Mucosa of rectum (tissue), 2 donors: Measurements from ENCODE around the gene RFX8.

ENCODE experiments used
- H3K27ac ChIP-seq, 2 donors: one replicate each; pipeline ENCODE4 v1.7.0; 2013; ENCODE audit warnings: inconsistent platforms in 2 of 2, low read depth in 2 of 2, low read length in 2 of 2
- H3K27me3 ChIP-seq, 2 donors: one replicate each; pipeline ENCODE4 v1.7.0; 2013; ENCODE audit warnings: low read length in 2 of 2; ENCODE audit not compliant: control insufficient read depth in 2 of 2, insufficient read depth in 2 of 2
- H3K36me3 ChIP-seq, 2 donors: one replicate each; pipeline ENCODE4 v1.7.0; 2013; ENCODE audit warnings: low read length in 2 of 2; ENCODE audit not compliant: control insufficient read depth in 2 of 2, insufficient read depth in 2 of 2
- H3K4me1 ChIP-seq, 2 donors: one replicate each; pipeline ENCODE4 v1.7.0; 2013; ENCODE audit warnings: low read length in 2 of 2, mild to moderate bottlenecking in 1 of 2; ENCODE audit not compliant: control insufficient read depth in 2 of 2, insufficient read depth in 2 of 2
- H3K4me3 ChIP-seq, 2 donors: one replicate each; pipeline ENCODE4 v1.7.0; 2013; ENCODE audit warnings: low read length in 2 of 2
- H3K9ac ChIP-seq, 2 donors: one replicate each; pipeline ENCODE4 v1.7.0; 2013; ENCODE audit warnings: low read length in 2 of 2, low read depth in 1 of 2, mild to moderate bottlenecking in 1 of 2
- H3K9me3 ChIP-seq, 2 donors: one replicate each; pipeline ENCODE4 v1.7.0; 2013; ENCODE audit warnings: low read length in 2 of 2; ENCODE audit not compliant: control insufficient read depth in 2 of 2
- donor health status: healthy.
- donor health status: Normal muscosa, but diverticular disease.

The RFX8 gene

DNA sequence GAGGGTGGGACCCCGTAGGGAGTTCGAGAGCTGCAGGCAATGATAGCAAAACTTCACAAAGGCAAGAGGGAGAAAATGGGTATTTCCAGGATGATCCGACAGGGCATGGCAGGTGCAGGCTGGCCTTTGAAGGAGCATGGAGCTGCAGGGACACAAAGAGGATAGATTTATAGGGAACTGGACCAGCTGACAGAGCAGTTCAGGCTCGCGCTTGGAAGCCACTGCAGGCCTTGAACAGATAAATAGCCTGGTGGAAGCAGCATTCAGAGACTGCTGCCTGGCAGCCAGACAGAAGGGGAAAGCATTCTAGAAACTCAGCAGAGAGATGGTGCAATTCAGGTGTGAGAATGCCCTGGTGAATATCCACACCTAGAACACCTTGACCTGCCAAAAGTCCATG is 58.3 kb downstream of the RFX8 start:
- Histone ChIP-seq H3K4me3 (no peak overlapping the region), H3K9me3 (no peaks in the 10 kb centered on the region), H3K9ac (no peak overlapping the region), H3K36me3 (no peaks in the 10 kb centered on the region), H3K27ac (no peak overlapping the region), H3K27me3 (no peaks in the 10 kb centered on the region), H3K4me1 (no peaks in the 10 kb centered on the region)

DNA sequence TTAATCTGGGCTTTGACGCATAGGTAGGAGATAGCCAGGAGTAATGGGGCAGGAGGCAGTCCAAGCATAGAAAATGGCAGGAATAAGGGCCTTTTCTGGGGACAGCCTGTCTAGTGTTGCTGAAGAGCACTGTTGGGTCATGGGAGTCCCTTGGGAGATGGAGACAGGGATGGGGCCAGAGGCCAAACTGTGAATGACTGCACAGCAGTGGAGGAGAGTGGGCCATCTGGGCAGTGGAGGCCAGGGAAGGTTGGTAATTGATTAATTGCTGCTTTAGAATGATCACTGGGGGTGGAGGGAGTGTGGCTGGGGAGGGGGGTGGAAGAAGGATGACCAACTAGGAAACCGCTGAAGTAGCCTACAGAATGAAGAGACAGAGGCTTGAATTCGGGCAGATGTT is 59.0 kb downstream of the RFX8 start:
- H3K27me3 ChIP-seq: no peaks in the 10 kb centered on the region
- H3K36me3 ChIP-seq: no peaks in the 10 kb centered on the region
- H3K9ac ChIP-seq: no peak overlapping the region
- H3K9me3 ChIP-seq: no peaks in the 10 kb centered on the region
- H3K4me3 ChIP-seq: no peak overlapping the region
- H3K27ac ChIP-seq: no peak overlapping the region
- H3K4me1 ChIP-seq: no peaks in the 10 kb centered on the region

- no peaks in the 10 kb centered on the region for H3K27me3 ChIP-seq
- no peak overlapping the region for H3K4me3 ChIP-seq
These were observed 59.7 kb downstream of the RFX8 start for GRCh38 chr2:101415220-101415619.

GRCh38 chr2:101412092-101412694 is 62.7 kb downstream of the RFX8 start:
- H3K9ac ChIP-seq: no peak overlapping the region
- H3K4me1 ChIP-seq: no peaks in the 10 kb centered on the region
- no peak overlapping the region for H3K4me3 ChIP-seq
- H3K36me3 ChIP-seq: no peaks in the 10 kb centered on the region
- H3K27ac ChIP-seq: no peak overlapping the region
- H3K9me3 ChIP-seq: no peaks in the 10 kb centered on the region
- H3K27me3 ChIP-seq: no peaks in the 10 kb centered on the region

More at GRCh38 chr2:101415220-101415619, 59.7 kb downstream of the RFX8 start:
- Histone ChIP-seq H3K36me3 (no peaks in the 10 kb centered on the region), H3K9me3 (no peaks in the 10 kb centered on the region), H3K9ac (no peak overlapping the region), H3K27ac (no peak overlapping the region), H3K4me1 (no peaks in the 10 kb centered on the region)

GRCh38 chr2:101410746-101411145 is 64.2 kb downstream of the RFX8 start:
- Histone ChIP-seq H3K9ac (no peak overlapping the region), H3K9me3 (no peaks in the 10 kb centered on the region), H3K4me3 (no peak overlapping the region), H3K27ac (no peak overlapping the region), H3K27me3 (no peaks in the 10 kb centered on the region), H3K36me3 (no peaks in the 10 kb centered on the region), H3K4me1 (no peaks in the 10 kb centered on the region)

GRCh38 chr2:101410114-101410513 is 64.8 kb downstream of the RFX8 start:
- no peaks in the 10 kb centered on the region for H3K27me3 ChIP-seq

GRCh38 chr2:101409699-101410098 is 65.2 kb downstream of the RFX8 start:
- Histone ChIP-seq H3K27ac (no peak overlapping the region), H3K9me3 (no peaks in the 10 kb centered on the region), H3K36me3 (no peaks in the 10 kb centered on the region), H3K9ac (no peak overlapping the region), H3K4me3 (no peak overlapping the region), H3K4me1 (no peaks in the 10 kb centered on the region), H3K27me3 (no peaks in the 10 kb centered on the region)

More at GRCh38 chr2:101410114-101410513, 64.8 kb downstream of the RFX8 start:
- Histone ChIP-seq H3K9me3 (no peaks in the 10 kb centered on the region), H3K4me1 (no peaks in the 10 kb centered on the region), H3K27ac (no peak overlapping the region), H3K4me3 (no peak overlapping the region), H3K9ac (no peak overlapping the region), H3K36me3 (no peaks in the 10 kb centered on the region)

DNA sequence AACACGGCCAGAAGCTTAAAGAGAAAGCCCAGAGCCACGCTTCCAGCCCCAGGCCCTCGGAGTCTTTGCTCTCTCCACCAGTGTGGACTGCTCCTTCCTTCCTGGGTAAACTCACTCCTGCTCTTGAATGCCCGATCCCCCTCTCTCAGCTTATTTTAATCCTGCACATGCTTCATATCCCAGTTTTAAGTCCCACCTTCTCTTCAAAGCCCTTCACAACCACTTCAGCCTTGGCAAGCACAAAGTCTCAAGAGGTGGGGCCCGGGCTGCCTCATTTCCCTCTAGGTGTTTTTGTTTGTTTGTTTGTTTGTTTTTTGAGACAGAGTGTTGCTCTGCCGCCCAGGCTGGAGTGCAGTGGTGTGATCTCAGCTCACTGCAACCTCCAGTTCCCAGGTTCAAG is 66.0 kb downstream of the RFX8 start:
- no peak overlapping the region for H3K27ac ChIP-seq
- H3K9me3 ChIP-seq: no peaks in the 10 kb centered on the region
- H3K9ac ChIP-seq: no peak overlapping the region
- no peak overlapping the region for H3K4me3 ChIP-seq
- no peaks in the 10 kb centered on the region for H3K27me3 ChIP-seq
- no peaks in the 10 kb centered on the region for H3K4me1 ChIP-seq
- H3K36me3 ChIP-seq: no peaks in the 10 kb centered on the region

DNA sequence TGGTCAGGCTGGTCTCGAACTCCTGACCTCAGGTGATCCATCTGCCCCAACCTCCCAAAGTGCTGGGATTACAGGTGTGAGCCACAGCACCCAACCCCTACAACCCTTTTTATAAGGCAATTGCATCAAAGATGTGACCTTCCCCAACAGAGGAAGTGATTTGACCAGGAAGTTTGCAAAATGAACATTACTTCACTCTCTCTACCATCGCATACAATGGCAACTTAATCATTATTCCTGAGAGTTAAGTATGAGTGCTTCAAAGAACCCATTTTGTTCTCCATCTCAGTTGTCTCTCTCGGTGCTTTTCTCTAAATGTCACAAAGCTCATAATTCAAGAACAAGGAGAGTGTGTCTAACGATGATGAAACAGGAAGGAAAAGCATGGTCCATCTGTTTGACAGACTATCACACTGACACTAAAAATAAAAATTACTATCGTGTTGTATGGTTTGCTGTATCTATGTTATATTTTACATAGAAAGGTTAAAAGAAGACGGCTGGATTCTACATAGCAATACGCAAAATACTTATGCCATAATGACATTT is 69.5 kb downstream of the RFX8 start:
- H3K9me3 ChIP-seq: no peaks in the 10 kb centered on the region
- peaks cover 0 to 3% of the 10 kb centered on the region in 2 donors for H3K27me3 ChIP-seq
- no peak overlapping the region for H3K4me3 ChIP-seq
- no peak overlapping the region for H3K27ac ChIP-seq
- H3K4me1 ChIP-seq: no peaks in the 10 kb centered on the region
- H3K9ac ChIP-seq: no peak overlapping the region
- no peaks in the 10 kb centered on the region for H3K36me3 ChIP-seq

GRCh38 chr2:101403745-101404144 is 71.2 kb downstream of the RFX8 start:
- peaks cover 0 to 6% of the 10 kb centered on the region in 2 donors for H3K4me1 ChIP-seq
- peaks cover 0 to 3% of the 10 kb centered on the region in 2 donors for H3K27me3 ChIP-seq
- H3K9me3 ChIP-seq: no peaks in the 10 kb centered on the region
- H3K27ac ChIP-seq: no peak overlapping the region
- no peaks in the 10 kb centered on the region for H3K36me3 ChIP-seq
- H3K4me3 ChIP-seq: no peak overlapping the region
- H3K9ac ChIP-seq: no peak overlapping the region
